T-cell (primary cell): ENCODE measurements around the gene ST6GALNAC3. TPM values are rescaled to one million over a fixed set of nuclear protein-coding genes. Genes with fewer than 3 reads are reported as not detected.
"Not testable (repeated sequence)": the region's sequence is repeated elsewhere in the genome, so short reads cannot be mapped to it uniquely, and the experiment has no call there.

Experiments
- ATAC-seq, 4 experiments: fragments of 200-7000 bp in 3 of 4; fragments of 150-1000 bp in 1 of 4; cut with Tn5 transposase; replicated peaks in 1 of 4; 1 replicate in 3 of 4; 2 replicates in 1 of 4; pipeline ENCODE4 v1.10.0; 2021; ENCODE audit warnings: moderate library complexity in 3 of 4, mild to moderate bottlenecking in 2 of 4, moderate number of reproducible peaks in 1 of 4
- CTCF ChIA-PET, 2 donors: fragments of 300-600 bp; sonication (Branson Sonifier 250); formaldehyde crosslinking; loops; one replicate each; lab custom pipeline; 2022; ENCODE audit warnings: antibody characterized with exemption in 2 of 2; lab: Charles Lee
- POLR2A ChIA-PET, 2 donors: fragments of 300-600 bp; sonication (Branson Sonifier 250); formaldehyde crosslinking; loops; one replicate each; lab custom pipeline; 2022; ENCODE audit warnings: antibody characterized with exemption in 2 of 2; lab: Charles Lee
- DNase-seq, 35 experiments: peaks; one replicate each; pipeline versions ENCODE4 v3.0.0 to v3.0.0-alpha.2; 2013 to 2023
- H3K27ac ChIP-seq: one replicate; pipeline ENCODE4 v1.5.1; 2013; ENCODE audit warnings: low read length
- H3K27me3 ChIP-seq, 2 experiments: replicated peaks in 1 of 2; 1 replicate in 1 of 2; 2 replicates in 1 of 2; pipeline versions ENCODE4 v1.6.1 to v1.7.0; 2013; ENCODE audit warnings: low read length in 1 of 2, mixed read lengths in 1 of 2; ENCODE audit not compliant: control insufficient read depth in 2 of 2, insufficient read depth in 2 of 2; ENCODE audit errors: extremely low read depth in 1 of 2
- H3K36me3 ChIP-seq, 2 donors: 1 replicate in 1 of 2; 2 replicates in 1 of 2; pipeline versions ENCODE4 v1.6.1 to v1.7.0; 2013; ENCODE audit warnings: low read length in 1 of 2; ENCODE audit not compliant: control insufficient read depth in 2 of 2, insufficient read depth in 1 of 2; ENCODE audit errors: extremely low read depth in 1 of 2
- H3K4me1 ChIP-seq, 2 experiments: 1 replicate in 1 of 2; 2 replicates in 1 of 2; pipeline versions ENCODE4 v1.6.1 to v1.7.0; 2013; ENCODE audit warnings: low read length in 2 of 2, mixed read lengths in 1 of 2; ENCODE audit not compliant: insufficient read depth in 2 of 2, control insufficient read depth in 1 of 2; ENCODE audit errors: extremely low read depth in 1 of 2
- H3K4me3 ChIP-seq, 2 donors: 1 replicate in 1 of 2; 2 replicates in 1 of 2; pipeline versions ENCODE4 v1.5.1 to v1.7.0; 2013; ENCODE audit warnings: mild to moderate bottlenecking in 2 of 2, low read length in 1 of 2, moderate library complexity in 1 of 2; ENCODE audit not compliant: control insufficient read depth in 1 of 2; ENCODE audit errors: extremely low read depth in 1 of 2
- H3K9me3 ChIP-seq: 2 replicates; pipeline ENCODE4 v1.7.0; 2013
- H3K27ac Mint-ChIP-seq, 2 donors: one replicate each; pipeline ENCODE4 v1.8.0; 2020 to 2021; ENCODE audit warnings: mild to moderate bottlenecking in 2 of 2, mixed read lengths in 2 of 2
- H3K27me3 Mint-ChIP-seq, 2 donors: one replicate each; pipeline ENCODE4 v1.8.0; 2021 to 2022; ENCODE audit warnings: mixed read lengths in 2 of 2
- H3K36me3 Mint-ChIP-seq: one replicate; pipeline ENCODE4 v1.8.0; 2021; ENCODE audit warnings: mixed read lengths
- H3K4me1 Mint-ChIP-seq, 3 donors: one replicate each; pipeline ENCODE4 v1.8.0; 2020 to 2022; ENCODE audit warnings: mixed read lengths in 3 of 3, mild to moderate bottlenecking in 1 of 3
- H3K4me3 Mint-ChIP-seq, 3 donors: one replicate each; pipeline ENCODE4 v1.8.0; 2020 to 2022; ENCODE audit warnings: mild to moderate bottlenecking in 3 of 3, mixed read lengths in 3 of 3, moderate library complexity in 3 of 3
- H3K9me3 Mint-ChIP-seq, 3 donors: one replicate each; pipeline ENCODE4 v1.8.0; 2020 to 2022; ENCODE audit warnings: mixed read lengths in 3 of 3
- WGBS: methylation state at CpG from one replicate; pipeline ENCODE4 v1.1.5; 2013; ENCODE audit warnings: missing lambda C conversion rate; ENCODE audit not compliant: insufficient coverage; 5-methylcytosine and 5-hydroxymethylcytosine counted together
- total RNA-seq, 35 experiments: library from RNA in 6 of 35; stranded (reverse) in 6 of 35; fragments of 120-200 nt in 1 of 35; gene quantifications; one replicate each; pipeline versions ENCODE4 v1.2.1 to v1.2.4 and lab custom pipeline; 2013 to 2026

ST6GALNAC3 gene
- total RNA-seq, 5 donors from 2014 or later (not counting 1 experiment from before 2014, with no cell fraction given), result 0.33 to 6.6 (median 1.5) TPM

DNA sequence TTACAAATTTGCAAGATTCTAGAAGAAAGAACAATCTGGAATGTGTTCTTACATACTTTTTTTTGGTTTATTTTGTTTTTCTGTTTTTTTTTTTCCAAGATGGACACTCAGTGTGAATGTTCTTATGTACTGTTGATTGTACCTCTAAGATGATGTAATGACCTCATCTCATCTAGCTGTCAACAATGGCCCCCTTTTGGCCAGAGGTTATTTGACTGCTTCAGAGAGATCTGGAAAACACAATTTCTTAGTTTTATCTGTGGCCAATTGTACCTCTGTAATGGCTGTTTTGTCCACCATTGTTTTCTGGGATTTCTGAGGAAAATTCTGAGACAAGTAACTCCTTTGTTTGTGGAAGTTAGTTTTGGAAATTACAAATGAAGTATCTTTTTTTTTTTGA lies 38.9 kb downstream of the ST6GALNAC3 start:
- ChIA-PET POLR2A (no interaction called here), CTCF (no interaction called here)
- no peak overlapping the region for H3K27ac ChIP-seq
- Mint-ChIP-seq H3K27me3 (peaks cover 0 to 2% of the 10 kb centered on the region in 2 donors), H3K4me3 (no peak overlapping the region), H3K36me3 (no peaks in the 10 kb centered on the region), H3K27ac (no peak overlapping the region), H3K4me1 (no peaks in the 10 kb centered on the region), H3K9me3 (no peaks in the 10 kb centered on the region)
- no peak for DNase-seq
- H3K36me3 ChIP-seq, result no peaks in the 10 kb centered on the region
- H3K4me1 ChIP-seq, result no peaks in the 10 kb centered on the region
- H3K9me3 ChIP-seq, result no peaks in the 10 kb centered on the region
- H3K27me3 ChIP-seq, result peaks cover 0 to 5% of the 10 kb centered on the region in 2 experiments
- H3K4me3 ChIP-seq, result no peak overlapping the region
- ATAC-seq, result no peak

- WGBS, result no CpG with 5 or more reads among the region's 2 CpGs
- ATAC-seq (no peak), DNase-seq (no peak)
- H3K4me3 Mint-ChIP-seq, result no peak overlapping the region
- H3K4me1 ChIP-seq, result no peaks in the 10 kb centered on the region
- CTCF ChIA-PET, result interaction anchor here in 1 of 2 donors (0.6 kb wide), 1 partner anchor 841 kb away, joined by 3 read pairs; no protein-coding TSS in a partner anchor
- peaks cover 0 to 2% of the 10 kb centered on the region in 2 donors for H3K27me3 Mint-ChIP-seq
- H3K36me3 ChIP-seq, result no peaks in the 10 kb centered on the region
- H3K4me3 ChIP-seq, result no peak overlapping the region
- H3K36me3 Mint-ChIP-seq, result no peaks in the 10 kb centered on the region
- H3K4me1 Mint-ChIP-seq, result no peaks in the 10 kb centered on the region
- H3K27ac Mint-ChIP-seq, result no peak overlapping the region
- H3K9me3 ChIP-seq, result no peaks in the 10 kb centered on the region
- POLR2A ChIA-PET, result interaction anchor here in 1 of 2 donors (0.6 kb wide), 1 partner anchor 20 kb away, joined by 3 read pairs; no protein-coding TSS in a partner anchor
- no peak overlapping the region for H3K27ac ChIP-seq
- no peaks in the 10 kb centered on the region for H3K9me3 Mint-ChIP-seq
- H3K27me3 ChIP-seq, result no peaks in the 10 kb centered on the region
Observed at GRCh38 chr1:76115171-76115570, 40.6 kb downstream of the ST6GALNAC3 start.

- Histone ChIP-seq H3K27me3 (no peaks in the 10 kb centered on the region), H3K36me3 (no peaks in the 10 kb centered on the region), H3K9me3 (no peaks in the 10 kb centered on the region), H3K4me3 (no peak overlapping the region), H3K4me1 (no peaks in the 10 kb centered on the region), H3K27ac (no peak overlapping the region)
- WGBS, result 96% methylated on average over 4 of the region's 5 CpGs
- Mint-ChIP-seq H3K27ac (no peak overlapping the region), H3K4me3 (no peak overlapping the region), H3K36me3 (no peaks in the 10 kb centered on the region), H3K9me3 (no peaks in the 10 kb centered on the region), H3K27me3 (no peaks in the 10 kb centered on the region), H3K4me1 (no peaks in the 10 kb centered on the region)
- CTCF ChIA-PET, result no interaction called here
- no peak for ATAC-seq
- POLR2A ChIA-PET, result interaction anchor here in 1 of 2 donors (0.5 kb wide), 1 partner anchor 25 kb away, joined by 3 read pairs; no protein-coding TSS in a partner anchor
- no peak for DNase-seq
Observed at GRCh38 chr1:76121850-76122249, 47.3 kb downstream of the ST6GALNAC3 start.

- Mint-ChIP-seq H3K27me3 (no peaks in the 10 kb centered on the region), H3K4me1 (no peaks in the 10 kb centered on the region), H3K36me3 (no peaks in the 10 kb centered on the region), H3K9me3 (no peaks in the 10 kb centered on the region), H3K4me3 (no peak overlapping the region), H3K27ac (no peak overlapping the region)
- Histone ChIP-seq H3K9me3 (no peaks in the 10 kb centered on the region), H3K4me3 (no peak overlapping the region), H3K27me3 (no peaks in the 10 kb centered on the region), H3K27ac (no peak overlapping the region), H3K4me1 (no peaks in the 10 kb centered on the region), H3K36me3 (no peaks in the 10 kb centered on the region)
- ChIA-PET CTCF (no interaction called here), POLR2A (interaction anchor here in 1 of 2 donors (0.5 kb wide), 1 partner anchor 26 kb away, joined by 3 read pairs; no protein-coding TSS in a partner anchor)
- ATAC-seq, result no peak
- WGBS, result 100% methylated on average over 1 of the region's 5 CpGs
- DNase-seq, result no peak
Observed at GRCh38 chr1:76122271-76122670, 47.7 kb downstream of the ST6GALNAC3 start.

DNA sequence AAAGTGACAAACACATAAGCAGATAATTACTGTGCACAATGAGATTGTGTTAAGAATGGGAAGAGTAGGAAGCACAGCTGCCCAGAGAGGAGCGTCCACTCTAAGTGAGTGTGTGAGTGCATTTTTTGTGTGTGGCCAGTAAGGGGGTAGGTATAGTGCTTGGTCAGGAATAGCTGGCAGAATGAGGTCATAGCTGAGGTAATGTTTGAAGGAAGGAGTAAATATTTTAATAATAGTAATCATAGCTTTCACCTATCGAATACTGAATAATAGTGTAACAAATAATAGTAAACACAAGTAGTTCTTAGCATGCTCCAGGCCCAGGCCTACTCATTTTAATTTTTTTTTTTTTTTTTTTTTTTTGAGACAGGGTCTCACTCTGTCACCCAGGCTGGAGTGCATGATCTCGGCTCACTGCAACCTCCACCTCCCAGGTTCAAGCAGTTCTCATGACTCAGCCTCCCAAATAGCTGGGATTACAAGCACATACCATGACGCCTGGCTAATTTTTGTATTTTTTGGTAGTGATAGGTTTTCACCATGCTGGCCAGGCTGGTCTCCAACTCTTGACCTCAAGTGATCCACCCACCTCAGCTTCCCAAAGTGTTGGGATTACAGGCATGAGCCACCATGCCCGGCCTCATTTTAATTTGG lies 49.0 kb downstream of the ST6GALNAC3 start:
- H3K9me3 Mint-ChIP-seq, POLR2A ChIA-PET, ATAC-seq, H3K27ac Mint-ChIP-seq, H3K4me3 ChIP-seq, H3K4me3 Mint-ChIP-seq, H3K27me3 Mint-ChIP-seq, H3K4me1 ChIP-seq, DNase-seq, H3K27me3 ChIP-seq, H3K36me3 ChIP-seq, H3K27ac ChIP-seq, H3K36me3 Mint-ChIP-seq, H3K4me1 Mint-ChIP-seq, H3K9me3 ChIP-seq: not testable (repeated sequence)
- 100% methylated on average over 1 of the region's 5 CpGs for WGBS
- CTCF ChIA-PET, result interaction anchor here in 1 of 2 donors (0.7 kb wide), 3 partner anchors 41 to 1005 kb away, joined by 6 to 12 read pairs (median 6); no protein-coding TSS in a partner anchor

DNA sequence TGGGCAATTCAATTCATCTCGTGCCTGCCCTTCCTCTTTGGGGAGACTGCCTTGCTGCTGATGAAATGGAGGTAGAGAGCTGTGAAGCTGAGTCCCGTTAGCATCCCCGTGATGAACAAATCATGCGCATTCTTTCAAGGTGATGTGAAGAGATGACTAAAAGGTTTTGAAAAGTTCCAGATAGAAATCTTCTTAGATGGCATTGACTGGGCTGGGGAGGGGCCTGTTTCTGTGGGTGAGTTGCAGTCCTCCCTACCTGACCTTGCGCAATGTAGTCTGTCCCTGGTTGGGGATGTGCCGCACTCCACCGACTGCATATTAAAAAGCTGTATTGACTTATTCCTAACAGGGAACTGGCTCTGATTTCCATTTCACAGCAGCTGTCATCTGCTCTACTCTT lies 49.6 kb downstream of the ST6GALNAC3 start:
- ATAC-seq, result no peak
- H3K27ac ChIP-seq, result no peak overlapping the region

More for the DNA sequence above, 49.6 kb downstream of the ST6GALNAC3 start:
- 92% methylated on average over 4 of the region's 7 CpGs for WGBS
- Histone ChIP-seq H3K4me1 (no peaks in the 10 kb centered on the region), H3K4me3 (no peak overlapping the region), H3K9me3 (no peaks in the 10 kb centered on the region), H3K36me3 (no peaks in the 10 kb centered on the region), H3K27me3 (no peaks in the 10 kb centered on the region)
- POLR2A ChIA-PET, result interaction anchor here in 1 of 2 donors (0.5 kb wide), 1 partner anchor 395 kb away, joined by 5 read pairs; no protein-coding TSS in a partner anchor
- no peak overlapping the region for H3K4me3 Mint-ChIP-seq
- no peak for DNase-seq
- no peaks in the 10 kb centered on the region for H3K9me3 Mint-ChIP-seq
- no peak overlapping the region for H3K27ac Mint-ChIP-seq
- H3K27me3 Mint-ChIP-seq, result no peaks in the 10 kb centered on the region
- H3K4me1 Mint-ChIP-seq, result no peaks in the 10 kb centered on the region
- CTCF ChIA-PET, result interaction anchor here in 1 of 2 donors (0.7 kb wide), 1 partner anchor 301 kb away, joined by 12 read pairs; no protein-coding TSS in a partner anchor
- no peaks in the 10 kb centered on the region for H3K36me3 Mint-ChIP-seq
